MG63 (cell line): ENCODE results near the gene ARPP21. TPM values are rescaled to one million over a fixed set of nuclear protein-coding genes. Genes with fewer than 3 reads are reported as not detected.
"Not testable (repeated sequence)": the region's sequence is repeated elsewhere in the genome, so short reads cannot be mapped to it uniquely, and the experiment has no call there.

Experiments used
- DNase-seq: peaks from one replicate; pipeline ENCODE4 v3.0.0-alpha.2; 2020
- H3K27me3 ChIP-seq: fragments of 250-450 bp; sonication (Bioruptor Pico); 2 replicates; pipeline ENCODE4 v1.5.1; 2020; ENCODE audit warnings: mild to moderate bottlenecking, moderate library complexity
- H3K36me3 ChIP-seq: fragments of 250-450 bp; sonication (Bioruptor Pico); 2 replicates; pipeline ENCODE4 v1.5.1; 2020; ENCODE audit warnings: mild to moderate bottlenecking, moderate library complexity
- H3K4me3 ChIP-seq: fragments of 250-450 bp; sonication (Bioruptor Pico); 2 replicates; pipeline ENCODE4 v1.5.1; 2020; ENCODE audit warnings: mild to moderate bottlenecking, moderate library complexity
- H3K9me3 ChIP-seq: fragments of 250-450 bp; sonication (Bioruptor Pico); 2 replicates; pipeline ENCODE4 v1.5.1; 2020; ENCODE audit warnings: mild to moderate bottlenecking, moderate library complexity
- total RNA-seq: library from RNA; depleted of rRNA; stranded (reverse); fragments of >200 nt; shearing (Covaris generic); gene quantifications from 2 replicates; pipeline ENCODE4 v1.2.3, GENCODE V29; 2014; ENCODE audit warnings: low replicate concordance

ARPP21 gene
- total RNA-seq, 1 experiment from 2014 or later, result not detected

DNA sequence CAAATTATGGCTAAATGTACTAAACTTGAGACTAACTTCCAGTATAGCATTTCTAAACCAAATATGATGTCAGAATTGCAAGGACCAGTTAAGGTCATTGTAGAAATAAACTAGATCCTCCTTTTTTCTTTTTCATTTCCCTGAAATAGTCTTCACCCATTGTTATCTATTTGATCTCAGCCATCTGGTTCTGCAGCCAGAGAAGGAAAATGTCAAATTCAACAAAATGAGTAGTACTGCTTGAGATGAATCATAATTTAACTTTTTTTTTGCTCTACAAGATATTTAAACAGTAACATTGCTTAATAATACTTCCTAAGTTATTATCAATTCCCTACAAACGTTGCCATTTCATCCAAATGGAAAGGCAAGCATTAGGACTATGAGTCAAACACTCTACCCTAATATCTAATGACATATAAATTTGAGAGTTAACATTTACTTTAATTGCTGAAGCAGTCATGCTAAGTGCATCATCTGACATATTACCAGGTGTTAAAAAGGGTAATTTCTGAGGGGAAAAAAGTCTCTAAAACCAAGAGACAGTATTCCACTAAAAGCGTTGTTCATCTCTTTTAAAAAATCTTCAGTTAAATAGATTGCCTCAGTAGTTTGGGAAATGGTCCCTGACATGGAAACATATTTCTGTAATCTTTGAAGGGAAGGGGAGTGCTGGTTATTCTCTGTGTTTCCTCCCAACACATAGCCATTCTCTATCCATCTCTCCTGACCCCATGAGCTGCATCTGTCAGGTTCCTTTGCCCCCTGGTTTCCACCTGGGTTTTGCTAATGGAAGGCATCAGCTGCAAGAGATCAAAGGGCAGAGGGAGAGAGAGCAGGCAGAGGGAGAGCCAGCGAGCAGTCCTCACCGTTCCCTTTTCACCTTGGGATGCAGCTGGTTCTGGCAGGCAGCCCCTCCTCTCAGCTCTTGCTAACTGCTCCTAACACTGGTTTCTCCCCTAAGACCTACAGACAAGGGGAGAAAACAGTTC, 138.5 kb downstream of the ARPP21 start:
- Histone ChIP-seq H3K4me3 (no peak overlapping the region), H3K36me3 (no peaks in the 10 kb centered on the region), H3K27me3 (no peaks in the 10 kb centered on the region), H3K9me3 (no peaks in the 10 kb centered on the region)
- DNase-seq, result no peak

DNA sequence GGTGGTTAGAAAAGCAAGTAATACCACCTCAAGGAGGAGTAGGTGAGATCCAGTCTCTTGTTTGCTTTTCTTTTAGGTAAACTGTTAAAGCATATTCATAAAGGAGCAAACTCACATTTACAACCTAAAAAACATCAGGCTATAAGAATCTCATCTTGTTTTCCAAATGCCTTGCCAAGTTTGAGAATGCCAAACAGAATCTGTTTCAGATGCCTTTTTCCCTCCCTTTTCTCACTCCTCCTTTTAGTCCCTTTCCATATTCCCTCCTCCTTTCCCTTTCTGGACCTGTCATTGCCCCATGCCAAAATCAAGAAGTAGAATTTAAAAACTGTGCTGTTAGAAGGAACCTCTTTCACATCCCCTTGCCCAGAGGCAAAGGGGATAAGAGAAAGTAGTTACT, 140.3 kb downstream of the ARPP21 start:
- H3K9me3 ChIP-seq, result no peaks in the 10 kb centered on the region
- no peak for DNase-seq
- no peaks in the 10 kb centered on the region for H3K36me3 ChIP-seq
- H3K4me3 ChIP-seq, result no peak overlapping the region
- H3K27me3 ChIP-seq, result no peaks in the 10 kb centered on the region

DNA sequence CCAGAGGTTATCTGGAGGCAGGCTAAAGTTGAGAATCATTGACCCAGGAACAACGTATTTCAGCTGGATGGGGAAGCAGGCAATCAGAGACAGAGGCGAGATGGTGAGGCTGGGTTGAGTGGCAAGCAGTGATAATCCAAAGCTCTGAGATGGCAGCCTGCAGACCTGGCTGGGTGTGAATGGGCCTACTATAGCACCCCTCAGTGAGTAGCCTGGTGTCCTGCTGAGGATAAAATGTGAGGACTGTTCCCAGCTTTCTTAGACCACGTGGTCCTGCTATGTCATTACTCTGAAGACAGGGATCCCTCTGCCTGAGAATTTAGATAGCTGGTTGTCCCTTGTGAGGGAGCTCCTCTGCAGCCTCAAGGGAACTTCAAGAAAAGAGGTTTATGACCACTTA, 141.5 kb downstream of the ARPP21 start:
- Histone ChIP-seq H3K36me3 (no peaks in the 10 kb centered on the region), H3K27me3 (no peaks in the 10 kb centered on the region), H3K9me3 (no peaks in the 10 kb centered on the region), H3K4me3 (no peak overlapping the region)
- DNase-seq, result no peak

DNA sequence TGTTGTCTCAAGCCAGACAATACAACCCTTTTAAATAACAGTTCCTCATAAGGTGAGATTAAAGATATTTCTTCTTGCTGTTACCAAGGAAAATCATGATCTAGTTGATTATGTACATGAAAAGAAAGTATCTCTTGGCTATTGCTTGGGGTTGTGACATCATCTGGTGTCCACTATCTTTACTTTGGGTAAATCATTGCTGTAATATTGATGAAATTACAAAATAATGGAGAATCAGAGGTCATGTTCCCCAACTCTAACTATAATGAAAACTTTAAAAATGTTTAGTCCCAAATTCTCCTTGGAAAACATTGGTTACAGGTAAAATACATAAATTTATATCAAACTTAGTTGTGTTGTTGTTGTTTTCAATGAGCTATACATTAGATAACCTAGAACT, 142.2 kb downstream of the ARPP21 start:
- Histone ChIP-seq H3K9me3 (no peaks in the 10 kb centered on the region), H3K36me3 (no peaks in the 10 kb centered on the region), H3K4me3 (no peak overlapping the region), H3K27me3 (no peaks in the 10 kb centered on the region)
- no peak for DNase-seq

DNA sequence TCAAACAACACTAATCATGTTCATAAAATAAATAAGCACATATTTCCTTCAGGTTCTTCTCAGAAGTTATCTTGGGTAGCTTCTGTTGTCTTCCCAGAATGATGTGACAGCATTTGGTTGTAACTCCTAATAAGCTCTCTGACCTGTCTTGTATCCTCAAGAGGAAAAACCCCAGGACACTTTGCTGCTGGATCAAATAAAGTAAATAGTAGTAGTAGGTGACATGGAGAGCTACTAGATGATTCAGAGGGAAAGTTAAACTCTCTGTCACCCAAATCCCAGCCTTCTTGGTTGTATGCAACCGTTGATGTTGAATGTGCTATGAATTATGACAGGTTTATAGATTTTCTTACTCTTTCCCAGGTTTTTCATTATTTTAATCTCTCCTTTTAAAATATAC, 143.0 kb downstream of the ARPP21 start:
- no peaks in the 10 kb centered on the region for H3K36me3 ChIP-seq

DNA sequence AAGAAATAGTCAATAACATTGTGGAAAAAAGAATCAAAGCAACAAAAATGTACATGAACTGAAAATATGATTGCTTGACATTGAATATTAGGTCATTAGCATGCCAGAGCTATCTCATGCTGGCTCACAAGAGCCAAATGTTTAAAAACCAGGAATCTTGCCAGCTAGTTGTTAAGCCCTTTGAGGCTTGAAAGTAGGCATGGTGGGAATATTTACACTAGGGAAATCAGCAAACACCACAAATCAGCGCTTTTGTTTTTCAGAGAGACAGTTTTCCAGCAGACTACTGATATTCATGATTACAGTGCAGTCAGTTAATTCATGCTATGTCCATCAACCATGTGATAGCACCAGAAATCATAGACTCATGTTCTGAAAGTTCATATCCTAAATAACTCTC, 144.8 kb downstream of the ARPP21 start:
- H3K27me3 ChIP-seq, result no peaks in the 10 kb centered on the region
- no peaks in the 10 kb centered on the region for H3K36me3 ChIP-seq
- H3K4me3 ChIP-seq, result no peak overlapping the region
- no peak for DNase-seq
- H3K9me3 ChIP-seq, result no peaks in the 10 kb centered on the region

More for the DNA sequence above, 143.0 kb downstream of the ARPP21 start:
- no peak overlapping the region for H3K4me3 ChIP-seq
- no peaks in the 10 kb centered on the region for H3K27me3 ChIP-seq
- H3K9me3 ChIP-seq, result no peaks in the 10 kb centered on the region
- DNase-seq, result no peak

DNA sequence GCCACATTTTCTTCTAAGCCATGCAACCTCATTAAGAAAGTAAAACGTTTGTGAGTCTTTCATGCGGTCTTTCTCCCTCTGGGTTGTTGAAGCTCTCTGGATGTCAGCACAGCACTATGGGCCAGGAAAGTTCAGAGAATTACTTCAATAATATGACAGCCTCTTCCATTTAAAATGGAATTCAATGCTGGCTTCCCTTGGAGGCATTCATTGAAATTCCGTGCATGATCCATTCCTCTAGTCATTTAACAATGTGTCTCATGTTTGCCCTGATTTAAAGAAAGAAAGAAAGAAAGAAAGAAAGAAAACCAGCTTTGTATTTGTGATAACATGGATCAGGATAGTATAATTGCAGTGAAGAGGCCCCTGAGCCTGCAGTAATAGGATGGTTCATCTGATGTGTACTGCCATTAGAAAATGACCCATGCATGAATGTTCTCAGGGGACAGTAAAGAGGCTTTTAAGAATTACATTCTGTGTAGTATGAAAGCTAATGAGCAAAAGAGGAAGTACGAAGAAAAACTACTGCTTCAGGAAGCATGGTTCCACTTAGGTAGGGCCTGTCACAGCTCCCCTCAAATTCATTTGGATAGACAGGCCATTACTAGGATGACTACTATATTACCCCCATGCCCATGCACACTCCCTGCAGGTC, 146.0 kb downstream of the ARPP21 start:
- Histone ChIP-seq H3K27me3 (no peaks in the 10 kb centered on the region), H3K36me3 (no peaks in the 10 kb centered on the region), H3K4me3 (no peak overlapping the region), H3K9me3 (no peaks in the 10 kb centered on the region)
- no peak for DNase-seq

DNA sequence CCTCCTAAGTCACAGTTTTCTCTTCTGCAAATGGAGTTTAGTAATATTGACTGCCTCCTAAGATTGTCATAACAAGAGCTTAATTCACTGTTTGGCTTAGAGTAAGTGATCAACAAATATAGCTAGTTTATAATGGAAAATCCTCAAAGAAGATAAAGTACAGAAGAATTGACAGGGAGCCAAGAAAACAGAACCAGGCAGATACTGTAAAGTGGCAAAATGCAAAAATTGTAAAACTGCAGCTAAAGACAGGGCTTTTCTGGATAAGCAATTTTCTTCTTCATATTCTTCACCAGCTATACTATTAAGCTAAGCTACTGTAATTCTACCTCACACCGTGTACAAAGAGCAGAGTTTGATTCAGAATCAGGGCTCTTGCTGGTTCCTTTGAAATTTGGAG, 148.6 kb downstream of the ARPP21 start:
- no peak overlapping the region for H3K4me3 ChIP-seq
- H3K36me3 ChIP-seq, result no peaks in the 10 kb centered on the region
- H3K27me3 ChIP-seq, result no peaks in the 10 kb centered on the region
- no peaks in the 10 kb centered on the region for H3K9me3 ChIP-seq
- DNase-seq, result no peak

DNA sequence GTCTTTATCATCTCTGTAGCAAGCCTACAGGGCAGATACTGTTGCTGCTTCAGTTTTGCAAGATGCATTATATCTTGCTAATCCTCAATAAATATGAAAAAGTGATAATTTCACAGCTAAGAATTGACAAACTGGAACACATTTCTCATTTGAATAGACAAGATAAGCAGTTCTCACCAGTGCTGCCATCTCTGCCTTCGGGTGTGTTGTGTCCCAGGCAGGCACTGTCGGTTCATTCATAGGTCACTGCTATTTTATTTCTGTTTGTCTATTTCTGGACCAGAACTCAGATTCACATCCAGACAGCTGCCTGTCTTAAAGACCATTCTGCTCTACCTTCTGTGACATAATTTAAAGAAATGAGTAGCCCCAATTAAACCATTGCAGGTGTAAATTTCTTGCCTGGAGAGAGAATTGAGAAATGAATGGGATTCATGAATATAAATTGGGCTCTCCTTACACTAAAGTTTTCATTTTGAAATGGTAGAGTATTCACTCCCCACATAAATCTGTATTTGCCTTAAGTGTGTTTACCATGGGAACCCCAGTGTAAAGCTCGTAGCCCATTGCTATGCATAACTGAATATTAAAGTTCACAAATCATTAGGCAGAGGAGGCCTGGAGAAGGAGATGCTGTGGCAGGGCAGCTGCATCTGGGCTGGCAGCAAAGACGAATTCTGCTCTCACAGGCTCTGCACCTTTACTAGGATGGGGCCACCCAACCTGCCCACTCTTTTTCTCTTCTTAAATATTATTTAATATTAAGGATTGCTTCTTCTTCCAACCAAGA, 149.9 kb downstream of the ARPP21 start:
- Histone ChIP-seq H3K36me3 (no peaks in the 10 kb centered on the region), H3K9me3 (no peaks in the 10 kb centered on the region), H3K4me3 (no peak overlapping the region), H3K27me3 (no peaks in the 10 kb centered on the region)
- DNase-seq, result no peak

DNA sequence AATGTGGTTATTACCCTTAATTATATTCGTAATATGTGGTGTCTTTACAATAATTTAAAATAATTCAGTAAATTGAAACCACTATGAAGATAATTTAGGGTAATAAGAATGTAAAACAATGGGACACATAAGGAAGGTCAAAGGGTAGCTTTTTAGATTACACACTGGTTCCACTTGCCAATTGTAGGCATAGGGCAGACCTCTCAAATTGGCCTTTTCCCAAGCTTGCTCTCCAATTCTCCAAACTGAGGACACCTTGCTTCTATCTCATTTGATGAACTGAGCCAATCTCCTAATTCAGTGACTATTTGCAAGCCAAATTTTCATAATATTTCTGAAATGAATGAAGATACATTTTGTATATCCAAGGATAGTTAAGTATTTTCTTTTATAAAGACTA, 151.4 kb downstream of the ARPP21 start:
- H3K36me3 ChIP-seq, result no peaks in the 10 kb centered on the region
- H3K9me3 ChIP-seq, result no peaks in the 10 kb centered on the region
- H3K27me3 ChIP-seq, result no peaks in the 10 kb centered on the region
- DNase-seq, result no peak
- H3K4me3 ChIP-seq, result no peak overlapping the region

DNA sequence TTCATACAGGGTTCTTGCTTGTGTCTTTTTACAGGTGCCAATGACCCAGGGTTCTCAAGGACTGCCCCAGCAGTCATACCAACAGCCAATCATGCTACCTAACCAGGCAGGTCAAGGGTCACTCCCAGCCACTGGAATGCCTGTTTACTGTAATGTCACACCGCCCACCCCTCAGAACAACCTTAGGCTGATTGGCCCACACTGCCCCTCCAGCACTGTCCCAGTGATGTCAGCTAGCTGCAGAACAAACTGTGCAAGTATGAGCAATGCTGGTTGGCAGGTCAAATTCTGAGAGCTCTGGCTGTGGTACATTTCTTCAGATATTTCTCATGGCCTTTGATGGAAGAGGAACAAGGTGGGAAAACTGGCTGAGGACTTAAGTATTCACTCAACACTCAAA, 154.3 kb downstream of the ARPP21 start:
- Histone ChIP-seq H3K36me3 (no peaks in the 10 kb centered on the region), H3K9me3 (no peaks in the 10 kb centered on the region), H3K27me3 (no peaks in the 10 kb centered on the region), H3K4me3 (no peak overlapping the region)
- DNase-seq, result peak; percentile 0

DNA sequence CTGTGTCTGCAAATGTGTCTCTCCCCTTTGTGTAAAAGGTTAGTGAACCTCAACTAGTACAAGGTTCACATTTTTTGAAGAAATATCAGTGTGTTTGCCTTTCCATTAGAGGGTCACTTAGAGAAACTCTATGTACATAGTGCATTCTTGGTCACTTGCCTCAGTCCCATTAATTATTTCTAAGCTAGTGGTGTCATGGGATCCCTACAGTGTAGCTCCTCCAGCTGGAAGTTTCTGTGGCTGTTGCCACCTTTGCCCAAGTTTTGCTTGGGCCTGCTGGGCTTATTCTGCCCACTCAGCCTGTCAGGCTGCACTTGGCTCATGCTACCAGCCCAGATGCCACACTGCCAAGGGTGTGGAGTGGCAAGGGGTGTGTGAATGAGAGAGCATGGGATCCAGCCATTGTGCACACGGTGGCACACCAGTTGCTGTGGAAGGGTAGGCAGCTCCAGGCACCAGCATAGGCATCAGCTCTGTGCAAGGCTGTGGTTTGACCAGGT, 161.7 kb downstream of the ARPP21 start:
- Histone ChIP-seq H3K36me3 (no peaks in the 10 kb centered on the region), H3K27me3 (no peaks in the 10 kb centered on the region), H3K9me3 (no peaks in the 10 kb centered on the region), H3K4me3 (no peak overlapping the region)
- DNase-seq, result no peak

DNA sequence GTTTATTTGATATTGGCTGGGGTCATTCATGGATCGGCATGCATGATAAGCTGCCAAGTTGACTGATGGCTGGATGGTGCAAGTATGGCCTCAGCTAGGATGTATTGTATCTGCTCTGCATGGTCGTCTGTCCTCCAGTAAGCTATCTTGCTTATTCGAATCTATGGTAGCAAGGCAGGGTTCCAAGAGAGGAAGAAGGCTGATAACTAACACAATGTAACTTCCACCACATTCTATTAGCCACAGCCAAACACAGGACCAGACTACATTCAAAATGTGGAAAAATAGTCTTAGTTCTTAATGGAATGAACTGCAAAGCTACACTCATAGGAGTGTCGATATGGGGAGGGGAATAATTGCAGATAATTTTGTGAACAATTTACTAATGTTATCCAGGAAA, 175.2 kb downstream of the ARPP21 start:
- no peaks in the 10 kb centered on the region for H3K27me3 ChIP-seq
- no peaks in the 10 kb centered on the region for H3K36me3 ChIP-seq
- DNase-seq, result no peak
- no peak overlapping the region for H3K4me3 ChIP-seq
- H3K9me3 ChIP-seq, result no peaks in the 10 kb centered on the region

DNA sequence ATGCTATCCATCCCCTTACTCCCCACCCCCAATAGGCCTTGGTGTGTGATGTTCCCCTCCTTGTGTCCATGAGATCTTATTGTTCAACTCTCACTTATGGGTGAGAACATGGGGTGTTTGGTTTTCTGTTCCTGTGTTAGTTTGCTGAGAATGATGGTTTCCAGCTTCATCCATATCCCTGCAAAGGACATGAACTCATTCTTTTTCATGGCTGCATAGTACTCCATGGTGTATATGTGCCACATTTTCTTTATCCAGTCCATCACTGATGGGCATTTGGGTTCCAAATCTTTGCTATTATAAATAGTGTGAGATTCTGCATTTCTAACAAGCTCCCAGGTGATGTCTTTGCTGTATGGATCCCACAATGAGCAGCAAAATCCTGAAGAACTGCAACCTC, 176.5 kb downstream of the ARPP21 start:
- not testable (repeated sequence) for DNase-seq, H3K4me3 ChIP-seq, H3K9me3 ChIP-seq, H3K27me3 ChIP-seq, H3K36me3 ChIP-seq

DNA sequence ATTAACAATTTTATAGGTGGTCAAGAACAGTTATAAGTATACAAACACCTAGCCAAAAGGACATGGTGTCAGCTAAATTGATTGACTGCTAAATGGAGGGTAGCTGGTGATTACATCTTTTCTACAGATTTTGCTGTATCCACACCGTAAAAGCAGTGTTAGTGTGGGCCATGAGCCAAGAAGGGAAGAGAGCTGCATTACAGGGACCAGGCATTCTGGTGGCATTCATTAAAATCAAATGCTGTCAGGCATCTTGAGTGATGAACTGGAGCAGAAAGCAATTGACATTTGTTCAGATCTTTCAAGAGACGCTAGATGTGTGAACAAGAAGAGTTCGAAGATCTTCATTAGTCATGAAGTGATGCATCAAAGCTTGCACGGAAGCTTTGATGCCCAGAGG, 177.9 kb downstream of the ARPP21 start:
- H3K4me3 ChIP-seq, result no peak overlapping the region
- no peaks in the 10 kb centered on the region for H3K36me3 ChIP-seq
- DNase-seq, result no peak
- H3K9me3 ChIP-seq, result no peaks in the 10 kb centered on the region
- H3K27me3 ChIP-seq, result no peaks in the 10 kb centered on the region

DNA sequence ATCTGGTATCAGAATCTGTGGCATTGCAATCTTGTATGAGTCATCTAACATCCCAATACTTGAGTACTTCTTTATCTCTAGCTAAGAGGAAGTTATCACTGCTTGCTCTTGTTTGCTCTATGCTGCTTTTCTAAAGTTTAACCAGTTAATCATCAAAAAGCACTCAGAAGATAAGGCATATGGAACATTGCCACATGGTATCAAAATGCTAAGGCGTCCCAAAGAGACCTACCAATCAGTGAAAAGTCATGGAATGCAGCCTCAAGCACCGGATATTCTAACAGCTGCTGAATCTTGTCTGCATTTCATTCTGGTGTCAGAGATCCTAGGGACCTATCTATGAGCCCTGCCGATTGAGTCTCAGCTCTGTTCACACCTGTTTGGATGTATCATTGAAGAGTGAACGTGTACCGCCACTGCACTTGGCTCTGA, 192.8 kb downstream of the ARPP21 start:
- no peaks in the 10 kb centered on the region for H3K27me3 ChIP-seq
- H3K4me3 ChIP-seq, result no peak overlapping the region
- H3K36me3 ChIP-seq, result no peaks in the 10 kb centered on the region
- no peak for DNase-seq
- H3K9me3 ChIP-seq, result no peaks in the 10 kb centered on the region
